H1 (cell line): Measurements from ENCODE around the gene TRAF4. TPM values are rescaled to one million over a fixed set of nuclear protein-coding genes. Genes with fewer than 3 reads are reported as not detected.

ENCODE experiments used
- CBX5 ChIP-seq: fragments of 300-800, 300-1000 bp; sonication (generic); IDR thresholded peaks from 2 replicates; pipeline ENCODE4 v1.7.1; 2016; ENCODE audit warnings: antibody characterized with exemption, low read length, low read depth
- SIX5 ChIP-seq: IDR thresholded peaks from 2 replicates; pipeline ENCODE4 v1.6.1; 2011; ENCODE audit warnings: mild to moderate bottlenecking, low read depth, low read length
- polyA plus RNA-seq, 7 experiments: library from polyadenylated mRNA; depleted of rRNA in 3 of 7; stranded (reverse) in 5 of 7; unstranded in 2 of 7; fragments of >200 nt in 5 of 7; fragments of 200-250 nt in 2 of 7; gene quantifications; 1 replicate in 5 of 7; 2 replicates in 1 of 7; 4 replicates in 1 of 7; pipeline versions ENCODE4 v1.2.1 to v1.2.3, GENCODE V29; 2011 to 2013; ENCODE audit warnings: missing spikeins in 2 of 7, mixed read lengths in 2 of 7
- total RNA-seq: library from RNA; stranded (reverse); fragmentation: NEBNext Ultra II Directional; extraction: Animal tissue kit (Norgen Biotek cat#: 25700); gene quantifications from 2 replicates; pipeline ENCODE4 v1.2.1, GENCODE V29; 2021

Gene TRAF4
- total and polyA plus RNA-seq, 2 of the 8 experiments (the other 6 are each of a cell fraction or from before 2014, with no cell fraction given) = 167 to 170 TPM

DNA sequence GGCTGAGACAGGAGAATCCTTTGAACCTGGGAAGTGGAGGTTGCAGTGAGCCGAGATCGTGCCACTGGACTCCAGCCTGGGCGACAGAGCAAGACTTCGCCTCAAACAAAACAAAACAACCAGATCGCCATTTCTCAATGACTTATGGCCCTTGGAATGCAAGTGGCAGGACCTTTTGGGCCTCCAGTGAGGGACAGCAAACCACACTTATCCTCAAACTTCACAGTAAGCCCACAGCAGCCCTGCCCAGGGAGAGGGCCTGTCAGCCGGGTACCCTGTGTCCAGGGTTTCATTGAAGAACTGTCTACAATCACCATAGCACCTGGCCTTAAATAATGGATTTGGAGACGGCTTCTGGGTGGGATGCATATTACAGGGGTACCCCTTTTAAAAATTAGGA, 11.7 kb downstream of the TRAF4 start (continued):
- no peak for TF ChIP-seq SIX5
- TF ChIP-seq CBX5 = no peak
